OCI-LY7 (cell line): ENCODE measurements around the gene PNCK. TPM values are rescaled to one million over a fixed set of nuclear protein-coding genes. Genes with fewer than 3 reads are reported as not detected.

Experiments used
- BruUV-seq: library from RNA; stranded (reverse); fragments of 400-500 nt; replicated peaks from 2 replicates; lab custom pipeline; 2021; lab: Mats Ljungman, UMichigan
- CTCF ChIA-PET: fragments of 300-600 bp; sonication (Branson Sonifier 250); formaldehyde crosslinking; loops from one replicate; lab custom pipeline; 2022; ENCODE audit warnings: antibody characterized with exemption; ENCODE audit not compliant: unreplicated experiment; lab: Charles Lee
- POLR2A ChIA-PET: fragments of 300-600 bp; sonication (Branson Sonifier 250); formaldehyde crosslinking; loops from one replicate; lab custom pipeline; 2022; ENCODE audit warnings: antibody characterized with exemption; lab: Charles Lee
- DNase-seq: peaks from one replicate; pipeline ENCODE4 v3.0.0-alpha.2; 2015; ENCODE audit warnings: low spot score
- H2AFZ ChIP-seq: fragments of 200-600 bp; sonication (generic), shearing (Covaris generic); 2 replicates; pipeline ENCODE4 v1.6.1; 2014; ENCODE audit warnings: mild to moderate bottlenecking, antibody characterized with exemption, low read length, moderate library complexity
- H3K27ac ChIP-seq: fragments of 200-600 bp; sonication (generic); 2 replicates; pipeline ENCODE4 v1.5.1; 2014; ENCODE audit warnings: mixed run types, low read depth, mild to moderate bottlenecking, moderate library complexity, low read length, inconsistent platforms; ENCODE audit not compliant: poor library complexity, severe bottlenecking
- H3K36me3 ChIP-seq: fragments of 200-600 bp; sonication (generic); 2 replicates; pipeline ENCODE4 v1.6.1; 2014; ENCODE audit warnings: mild to moderate bottlenecking, antibody characterized with exemption, low read length, moderate library complexity, mixed read lengths; ENCODE audit not compliant: insufficient read depth
- H3K4me1 ChIP-seq: fragments of 200-600 bp; sonication (generic); 2 replicates; pipeline ENCODE4 v1.5.1; 2014; ENCODE audit warnings: mild to moderate bottlenecking, low read length; ENCODE audit not compliant: insufficient read depth, poor library complexity, severe bottlenecking
- H3K4me2 ChIP-seq: fragments of 200-600 bp; sonication (generic); 2 replicates; pipeline ENCODE4 v1.6.1; 2014; ENCODE audit warnings: mild to moderate bottlenecking, low read length
- H3K4me3 ChIP-seq: fragments of 200-600 bp; sonication (generic); 2 replicates; pipeline ENCODE4 v1.5.1; 2014; ENCODE audit warnings: mild to moderate bottlenecking, low read depth, low read length; ENCODE audit not compliant: poor library complexity, severe bottlenecking
- H3K79me2 ChIP-seq: fragments of 200-600 bp; sonication (generic); 2 replicates; pipeline ENCODE4 v1.6.1; 2016; ENCODE audit warnings: low read depth, mild to moderate bottlenecking, low read length, moderate library complexity, mixed read lengths; ENCODE audit not compliant: insufficient read depth
- H3K9me2 ChIP-seq: fragments of 200-600 bp; sonication (generic); 2 replicates; pipeline ENCODE4 v1.6.1; 2016; ENCODE audit warnings: mild to moderate bottlenecking, low read length, mixed read lengths; ENCODE audit not compliant: insufficient read depth
- H3K9me3 ChIP-seq: fragments of 200-600 bp; sonication (generic); 2 replicates; pipeline ENCODE4 v1.6.1; 2014; ENCODE audit warnings: mild to moderate bottlenecking, mixed run types, low read length, mixed read lengths
- H4K20me1 ChIP-seq: fragments of 200-600 bp; sonication (generic); 2 replicates; pipeline ENCODE4 v1.6.1; 2014; ENCODE audit warnings: mild to moderate bottlenecking, antibody characterized with exemption, low read length, moderate library complexity, mixed read lengths; ENCODE audit not compliant: insufficient read depth
- EZH2phosphoT487 ChIP-seq: fragments of 200-600 bp; sonication (generic); IDR thresholded peaks from 2 replicates; pipeline ENCODE4 v1.6.1; 2018; ENCODE audit warnings: low read depth, borderline replicate concordance, mild to moderate bottlenecking, mixed run types, antibody characterized with exemption, low read length, moderate library complexity, mixed read lengths
- intact Hi-C: fragments of 100-400 bp; cut with micrococcal nuclease; formaldehyde crosslinking; loops from one replicate; pipeline ENCODE4 v1.10.0; 2022; ENCODE audit not compliant: unreplicated experiment
- total RNA-seq, 2 experiments: library from RNA; depleted of rRNA in 1 of 2; stranded (reverse); fragments of >200 nt in 1 of 2; shearing (Covaris generic) in 1 of 2; gene quantifications; 2 replicates each; pipeline ENCODE4 v1.2.3, GENCODE V29; 2014 to 2022
- TF ChIP-seq, protein P1 (sequence below): fragments of 200-600 bp; sonication (generic); conservative IDR thresholded peaks from 2 replicates; pipeline ENCODE4 v1.5.1; 2014; ENCODE audit warnings: mild to moderate bottlenecking, antibody characterized with exemption, low read length, moderate library complexity, mixed read lengths

PNCK gene
- total RNA-seq, 2 experiments from 2014 or later, result 0.19 TPM; not detected in 1

DNA sequence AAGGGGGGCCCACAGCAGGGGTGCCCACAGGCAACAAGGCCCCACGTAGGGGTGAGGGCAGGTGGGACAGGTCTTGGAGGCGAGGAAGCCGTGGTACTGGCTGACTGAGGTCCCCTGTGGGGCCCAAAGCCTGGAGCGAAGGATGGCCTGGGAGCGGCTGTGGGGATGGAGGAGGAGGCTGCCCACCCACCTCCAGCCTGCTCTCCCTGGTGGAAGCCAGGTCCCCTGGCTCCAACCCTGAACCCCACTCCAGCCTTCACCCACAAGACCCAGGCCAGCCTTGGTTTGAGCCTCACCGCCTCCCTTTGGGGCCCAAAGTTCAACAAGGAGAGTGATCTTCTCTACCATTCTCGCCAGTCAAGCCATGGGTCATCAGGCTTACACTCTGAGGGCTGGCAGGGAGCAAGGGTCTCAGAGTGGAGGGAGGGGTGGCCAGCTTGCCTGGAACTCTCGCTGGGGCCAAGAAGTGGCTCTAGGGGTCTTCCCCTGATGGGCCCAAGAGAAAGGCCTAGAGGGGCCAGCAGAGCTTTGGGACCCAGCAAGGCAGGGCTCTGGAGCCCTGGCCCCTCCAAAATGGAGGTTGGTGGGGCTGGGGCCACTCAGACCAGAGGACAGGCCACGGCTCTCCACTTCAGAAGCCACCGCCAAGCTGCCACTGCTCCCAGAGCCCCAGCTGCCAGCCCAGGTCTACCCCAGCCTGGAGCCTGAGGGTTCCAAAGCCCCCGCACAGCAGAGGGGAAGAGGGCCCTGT lies 5.0 kb downstream of the PNCK start:
- H3K36me3 ChIP-seq, result no peaks in the 10 kb centered on the region
- POLR2A ChIA-PET, result no interaction called here
- BruUV-seq, result no TSS peak
- CTCF ChIA-PET, result no interaction called here
- H3K9me2 ChIP-seq, result no peaks in the 10 kb centered on the region
- intact Hi-C loops, result loop anchor here (1.0 kb wide), 2 partner anchors 113 to 129 kb away; no protein-coding TSS in a partner anchor
- no peak overlapping the region for H3K4me3 ChIP-seq
- no peaks in the 10 kb centered on the region for H3K4me1 ChIP-seq
- DNase-seq, result no peak
- H3K9me3 ChIP-seq, result no peaks in the 10 kb centered on the region
- no peak overlapping the region for H3K4me2 ChIP-seq
- no peak for TF ChIP-seq EZH2phosphoT487
- TF ChIP-seq, protein P1, sequence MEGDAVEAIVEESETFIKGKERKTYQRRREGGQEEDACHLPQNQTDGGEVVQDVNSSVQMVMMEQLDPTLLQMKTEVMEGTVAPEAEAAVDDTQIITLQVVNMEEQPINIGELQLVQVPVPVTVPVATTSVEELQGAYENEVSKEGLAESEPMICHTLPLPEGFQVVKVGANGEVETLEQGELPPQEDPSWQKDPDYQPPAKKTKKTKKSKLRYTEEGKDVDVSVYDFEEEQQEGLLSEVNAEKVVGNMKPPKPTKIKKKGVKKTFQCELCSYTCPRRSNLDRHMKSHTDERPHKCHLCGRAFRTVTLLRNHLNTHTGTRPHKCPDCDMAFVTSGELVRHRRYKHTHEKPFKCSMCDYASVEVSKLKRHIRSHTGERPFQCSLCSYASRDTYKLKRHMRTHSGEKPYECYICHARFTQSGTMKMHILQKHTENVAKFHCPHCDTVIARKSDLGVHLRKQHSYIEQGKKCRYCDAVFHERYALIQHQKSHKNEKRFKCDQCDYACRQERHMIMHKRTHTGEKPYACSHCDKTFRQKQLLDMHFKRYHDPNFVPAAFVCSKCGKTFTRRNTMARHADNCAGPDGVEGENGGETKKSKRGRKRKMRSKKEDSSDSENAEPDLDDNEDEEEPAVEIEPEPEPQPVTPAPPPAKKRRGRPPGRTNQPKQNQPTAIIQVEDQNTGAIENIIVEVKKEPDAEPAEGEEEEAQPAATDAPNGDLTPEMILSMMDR, result no peak
- H2AFZ ChIP-seq, result no peak overlapping the region
- H4K20me1 ChIP-seq, result no peaks in the 10 kb centered on the region
- no peaks in the 10 kb centered on the region for H3K79me2 ChIP-seq
- H3K27ac ChIP-seq, result no peak overlapping the region

DNA sequence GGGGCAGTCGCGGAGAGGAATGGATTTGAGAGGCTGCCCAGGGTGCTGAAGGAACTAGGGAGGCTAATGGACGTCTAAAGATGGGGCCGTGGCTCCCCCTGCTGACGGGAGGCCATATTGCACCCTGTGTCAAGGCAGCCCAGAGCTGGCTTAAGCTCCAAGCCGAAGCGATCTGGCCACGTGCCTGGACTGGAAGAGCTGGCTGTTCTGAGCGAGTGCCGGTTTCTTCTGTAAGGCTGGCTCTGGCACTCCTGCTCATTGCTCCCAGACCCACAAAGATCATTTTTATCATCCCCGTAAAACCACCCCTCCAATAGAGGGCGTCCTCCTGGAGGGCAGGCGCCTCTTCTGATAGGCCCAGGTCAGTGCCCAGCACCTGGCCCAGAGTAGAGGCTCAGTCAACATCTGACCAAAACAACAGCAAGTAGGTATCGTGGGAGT lies 5.6 kb downstream of the PNCK start:
- H3K4me3 ChIP-seq, result no peak overlapping the region
- no peak overlapping the region for H3K27ac ChIP-seq
- H3K36me3 ChIP-seq, result no peaks in the 10 kb centered on the region
- CTCF ChIA-PET, result interaction anchor here (0.7 kb wide), 1 partner anchor 129 kb away, joined by 3 read pairs; no protein-coding TSS in a partner anchor
- no peak overlapping the region for H2AFZ ChIP-seq
- H4K20me1 ChIP-seq, result no peaks in the 10 kb centered on the region
- H3K9me3 ChIP-seq, result no peaks in the 10 kb centered on the region
- no TSS peak for BruUV-seq
- TF ChIP-seq, protein P1, result peak; percentile 82
- TF ChIP-seq EZH2phosphoT487, result no peak
- intact Hi-C loops, result loop anchor here (1.0 kb wide), 1 partner anchor 113 kb away; no protein-coding TSS in a partner anchor
- H3K79me2 ChIP-seq, result no peaks in the 10 kb centered on the region
- H3K9me2 ChIP-seq, result no peaks in the 10 kb centered on the region
- POLR2A ChIA-PET, result no interaction called here
- H3K4me1 ChIP-seq, result no peaks in the 10 kb centered on the region
- peak; percentile 56 for DNase-seq
- H3K4me2 ChIP-seq, result no peak overlapping the region; the same call in 1 of the 2 replicates
